ENCODE measurements around the gene CAMK2G.

Gene CAMK2G

DNA sequence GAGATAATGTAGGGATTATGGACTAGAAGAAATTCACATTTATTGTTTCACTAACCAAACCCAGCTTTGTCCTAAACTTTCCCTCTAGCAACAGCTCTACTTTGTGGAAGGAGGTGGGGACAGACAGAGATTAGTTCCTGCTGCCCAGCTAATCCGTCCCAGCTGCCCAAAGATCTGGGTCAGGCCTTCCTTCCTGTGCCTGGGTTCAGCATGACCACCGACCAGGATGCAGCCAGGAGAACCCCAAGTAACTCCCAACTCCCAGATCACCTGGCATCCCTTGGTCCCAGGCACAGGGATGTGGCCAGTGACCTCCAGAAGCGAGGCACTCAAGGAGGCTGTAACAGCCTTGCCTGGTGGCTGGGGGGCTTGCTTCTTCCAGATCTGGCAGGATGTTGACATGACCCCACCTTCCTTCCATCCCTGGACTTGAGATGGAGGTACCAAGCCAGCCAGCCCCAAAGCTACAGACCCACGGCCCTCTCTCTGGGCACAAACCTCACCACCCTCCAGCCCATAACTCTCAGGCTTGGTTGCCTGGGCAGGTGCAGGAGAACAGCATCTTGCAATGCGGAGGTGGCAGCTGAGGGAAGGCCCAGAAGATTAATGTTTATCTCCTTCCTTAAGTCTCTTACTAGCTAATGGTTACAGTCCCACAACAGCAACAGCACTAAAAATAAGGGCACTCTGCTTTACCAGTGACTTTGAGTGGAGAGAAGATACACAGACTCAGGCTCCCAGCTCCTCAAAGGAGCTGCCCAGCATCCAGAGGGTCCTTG, 11.1 kb downstream of the CAMK2G start:
- DNase-seq (ENCODE audit: low spot score), result no peak

DNA sequence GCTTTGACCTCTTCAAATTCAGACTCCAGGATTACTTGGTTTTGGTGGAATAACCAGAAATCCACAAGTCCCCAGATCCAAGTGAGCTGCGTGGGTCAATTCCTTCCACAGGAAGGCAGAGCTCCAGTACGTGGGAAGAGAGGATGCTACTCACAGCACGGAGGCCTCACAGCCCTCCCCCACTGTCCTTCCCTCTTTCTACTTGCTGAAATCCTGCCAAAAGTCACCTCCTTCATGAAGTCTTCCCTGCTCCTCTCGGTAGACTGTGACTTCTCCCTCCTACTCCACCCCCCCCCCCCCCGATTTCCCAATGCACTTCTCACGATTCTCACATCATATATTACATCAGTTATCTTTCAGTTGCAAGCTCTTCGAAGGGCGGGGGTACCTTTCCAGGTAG, 12.3 kb downstream of the CAMK2G start:
- no peak for DNase-seq (ENCODE audit: low spot score)

DNA sequence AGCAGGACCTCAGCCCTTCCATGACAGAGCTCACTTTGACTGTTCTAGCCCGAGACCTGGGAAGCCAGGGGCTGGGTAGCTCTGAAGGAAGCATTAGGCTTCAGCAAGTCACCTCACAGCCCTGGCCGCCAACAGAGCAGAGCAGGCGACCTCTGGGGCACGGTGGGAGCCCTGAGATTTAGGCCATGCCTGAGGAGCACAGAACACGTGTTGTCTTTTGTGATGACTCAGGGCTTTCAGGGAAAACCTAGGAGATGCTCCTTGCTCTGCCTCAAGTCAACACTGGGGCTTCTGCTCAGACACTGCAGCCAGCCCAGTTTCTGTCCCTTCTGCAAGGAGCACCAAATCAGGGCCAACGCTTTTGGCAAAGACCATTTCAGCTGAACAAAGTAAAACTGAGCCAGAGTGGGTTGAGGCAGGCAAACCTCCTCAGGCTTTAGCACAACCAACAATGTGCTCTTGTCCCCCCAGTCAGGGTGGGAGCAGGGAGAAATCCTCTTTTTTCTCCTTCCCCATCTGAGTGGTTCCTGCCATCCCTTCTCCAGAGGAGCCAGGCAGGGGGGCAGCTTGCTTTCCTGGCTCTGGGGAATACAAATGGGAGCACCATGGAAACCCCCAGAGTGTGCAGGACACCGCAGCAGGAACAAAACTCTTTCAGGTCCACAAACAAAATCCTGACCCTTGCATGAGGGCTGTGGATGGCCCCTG, 14.4 kb downstream of the CAMK2G start:
- peak; percentile 71 for DNase-seq (ENCODE audit: low spot score)

DNA sequence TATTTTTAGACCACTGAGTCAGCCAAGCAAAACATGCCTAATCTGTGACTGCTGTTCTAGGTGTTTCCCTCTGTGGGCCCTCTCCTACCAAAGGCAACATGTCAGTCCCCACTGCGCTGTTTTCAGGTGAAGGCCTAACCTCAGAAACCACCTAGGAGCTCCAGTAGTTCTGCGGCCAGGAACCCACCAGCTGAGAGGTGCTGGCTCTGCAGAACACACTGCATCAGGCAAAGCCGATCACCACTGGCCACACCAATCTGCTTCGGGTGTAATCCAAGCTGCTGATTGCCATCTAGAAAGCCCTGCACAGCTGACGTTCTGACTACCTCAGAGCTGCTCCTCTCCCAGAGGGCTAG, 14.9 kb downstream of the CAMK2G start:
- DNase-seq (ENCODE audit: low spot score), result no peak

DNA sequence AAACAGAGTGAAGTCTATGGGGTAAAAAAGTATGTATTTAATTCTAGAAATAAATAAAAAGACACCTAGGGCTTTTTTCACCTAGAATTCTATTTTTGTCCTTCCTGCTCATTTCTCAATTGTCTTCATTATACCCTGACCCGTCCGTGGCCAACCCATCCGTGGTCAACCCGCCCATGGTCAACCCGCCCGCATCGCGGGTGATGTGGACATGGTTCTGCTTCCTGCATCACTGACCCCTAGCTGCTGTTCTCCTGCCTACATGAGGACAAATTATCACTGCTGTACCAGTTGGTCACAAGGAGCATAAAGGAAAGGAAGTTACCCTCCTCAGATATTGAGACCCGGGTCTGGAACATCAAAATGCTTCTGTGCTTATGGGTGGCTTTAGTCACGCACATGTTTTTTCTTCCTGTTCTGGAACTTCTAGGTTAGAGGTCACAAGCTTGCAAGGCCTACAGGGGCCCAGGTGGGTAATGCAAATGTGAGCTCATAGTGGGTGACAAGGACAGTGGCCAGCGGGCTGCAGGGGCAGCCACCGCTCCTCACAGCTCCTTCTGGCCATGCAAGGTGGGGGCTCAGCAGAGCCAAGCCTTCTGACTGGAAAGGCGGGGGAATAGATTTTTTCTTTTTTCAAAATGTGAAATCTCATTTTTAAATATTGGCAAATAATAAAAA, 15.5 kb downstream of the CAMK2G start:
- DNase-seq (ENCODE audit: low spot score), result no peak

DNA sequence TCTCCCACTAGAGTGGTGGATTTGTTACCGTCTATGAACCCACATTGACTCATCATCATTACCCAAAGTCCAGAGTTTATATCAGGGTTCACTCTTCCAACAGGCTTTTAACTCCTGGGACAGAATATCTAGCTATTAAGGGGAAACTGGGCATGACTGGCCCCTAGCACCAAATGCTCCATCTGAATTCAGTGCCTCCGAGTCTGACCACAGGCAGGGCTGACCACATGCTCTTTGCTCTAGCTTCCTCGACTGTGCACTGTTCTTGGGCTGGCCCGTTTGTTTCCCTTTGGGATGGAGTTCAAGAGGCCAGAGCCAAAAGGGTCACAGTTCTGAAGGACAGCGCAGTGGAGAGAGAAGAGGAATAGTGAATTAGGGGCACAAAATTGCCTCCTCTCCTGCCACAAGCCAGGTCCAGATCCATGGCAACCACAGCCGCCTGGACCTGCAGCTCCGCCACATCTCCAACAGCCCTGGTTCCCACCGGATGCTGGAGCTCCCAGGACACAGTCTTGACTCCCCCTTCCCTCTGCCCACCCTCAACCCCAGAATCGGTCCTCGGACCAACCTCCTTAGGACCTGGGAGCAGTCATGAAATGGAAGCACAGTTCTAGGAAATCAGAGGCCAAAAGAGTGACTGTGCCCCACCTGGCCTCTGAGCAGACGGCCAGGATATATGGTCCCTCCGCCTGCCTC, 16.2 kb downstream of the CAMK2G start:
- no peak for DNase-seq (ENCODE audit: low spot score)

DNA sequence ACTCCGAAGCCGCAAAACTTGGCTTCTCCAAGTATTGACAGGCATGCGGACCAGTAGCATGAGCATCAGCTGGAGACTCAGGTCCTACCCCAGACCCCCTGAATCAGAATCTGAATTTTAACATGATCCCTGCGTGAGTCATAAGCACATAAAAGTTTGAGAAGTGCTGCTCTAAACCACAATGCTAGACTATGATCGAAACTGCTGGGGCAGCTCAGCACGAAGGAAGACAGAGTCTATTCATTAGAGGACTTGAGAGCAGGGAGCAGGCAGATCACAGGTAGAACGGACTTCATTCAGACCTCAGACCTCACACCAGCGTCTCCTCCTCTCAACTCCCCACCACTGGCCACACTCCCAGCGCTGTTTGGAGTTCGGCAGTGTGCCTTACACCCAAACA, 16.9 kb downstream of the CAMK2G start:
- DNase-seq (ENCODE audit: low spot score), result no peak

DNA sequence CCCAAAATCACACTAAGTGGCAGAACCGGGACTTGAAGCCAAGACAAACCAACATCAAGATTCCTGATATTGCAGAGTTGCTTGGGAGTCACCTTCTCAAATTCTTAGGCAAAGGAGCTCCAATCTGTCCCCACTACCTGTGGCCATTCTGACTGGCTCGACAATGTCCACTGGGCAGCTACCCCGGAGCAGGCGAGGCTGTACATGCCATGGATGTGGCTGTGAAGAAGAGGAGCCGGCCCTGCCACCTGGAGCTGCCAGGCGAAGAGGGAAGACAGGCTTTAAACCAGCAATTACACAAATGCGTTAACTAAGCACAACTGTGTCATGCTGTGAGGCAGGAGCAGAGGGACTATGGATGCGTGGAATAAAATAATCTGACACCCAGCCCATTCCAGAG, 18.1 kb downstream of the CAMK2G start:
- DNase-seq (ENCODE audit: low spot score), result no peak

DNA sequence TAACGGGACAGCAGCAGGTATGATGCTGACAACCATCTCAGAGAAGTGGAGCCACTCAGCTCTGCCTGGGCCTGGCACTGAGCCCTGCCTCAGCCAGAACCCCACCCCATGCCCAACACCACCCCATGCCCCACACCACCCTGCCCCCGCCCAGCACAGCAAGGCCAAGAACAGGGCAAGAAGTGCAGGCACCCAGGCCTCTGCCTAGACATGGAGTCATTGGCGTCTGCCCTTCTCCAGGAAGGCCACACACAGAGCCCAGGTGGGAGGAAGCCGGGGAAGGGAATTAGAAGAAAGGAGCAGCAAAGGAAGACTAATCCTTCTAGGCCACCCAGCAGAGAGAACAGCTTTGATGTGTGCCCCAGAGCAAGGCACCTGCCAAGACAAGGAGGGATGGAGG, 18.9 kb downstream of the CAMK2G start:
- no peak for DNase-seq (ENCODE audit: low spot score)

DNA sequence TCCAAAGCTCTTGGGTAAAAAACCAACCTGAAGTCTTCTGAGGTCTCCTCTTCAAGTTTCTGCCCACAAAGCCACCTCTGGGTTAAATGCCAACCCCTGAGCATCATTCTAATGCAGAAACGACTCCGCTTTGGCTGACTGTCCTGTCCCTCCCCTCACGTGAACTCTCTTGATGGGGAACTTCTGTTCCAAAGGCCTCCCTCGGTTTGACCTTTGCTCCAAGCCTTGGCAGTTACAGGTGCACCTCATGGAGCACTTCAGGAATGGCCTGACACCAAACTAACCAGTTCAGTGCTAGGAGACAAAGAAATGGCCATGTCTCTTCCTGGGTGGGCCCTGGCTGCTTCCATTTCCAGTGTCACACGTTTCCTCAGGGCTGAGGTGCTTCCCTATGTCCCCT, 20.0 kb downstream of the CAMK2G start:
- no peak for DNase-seq (ENCODE audit: low spot score)

DNA sequence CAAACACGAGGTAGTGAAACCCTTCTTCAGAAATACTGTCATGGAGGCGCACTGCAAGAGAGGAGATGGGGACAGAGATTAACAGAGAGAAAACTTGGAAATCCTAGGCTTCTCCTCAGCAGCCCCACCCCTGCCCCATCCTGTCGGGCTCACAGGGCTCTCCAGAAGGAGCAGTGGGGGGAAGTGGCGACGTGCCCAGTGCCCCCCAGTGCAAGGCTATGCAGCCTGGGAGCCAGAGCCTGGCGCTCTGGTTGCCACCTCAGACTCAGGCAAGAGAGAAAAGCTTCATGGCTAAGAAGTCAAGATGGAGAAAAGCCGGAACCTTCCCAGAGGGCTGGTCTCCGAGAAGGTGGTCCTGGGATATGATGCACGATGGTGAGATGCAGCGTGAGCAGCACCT, 21.2 kb downstream of the CAMK2G start:
- no peak for DNase-seq (ENCODE audit: low spot score)

DNA sequence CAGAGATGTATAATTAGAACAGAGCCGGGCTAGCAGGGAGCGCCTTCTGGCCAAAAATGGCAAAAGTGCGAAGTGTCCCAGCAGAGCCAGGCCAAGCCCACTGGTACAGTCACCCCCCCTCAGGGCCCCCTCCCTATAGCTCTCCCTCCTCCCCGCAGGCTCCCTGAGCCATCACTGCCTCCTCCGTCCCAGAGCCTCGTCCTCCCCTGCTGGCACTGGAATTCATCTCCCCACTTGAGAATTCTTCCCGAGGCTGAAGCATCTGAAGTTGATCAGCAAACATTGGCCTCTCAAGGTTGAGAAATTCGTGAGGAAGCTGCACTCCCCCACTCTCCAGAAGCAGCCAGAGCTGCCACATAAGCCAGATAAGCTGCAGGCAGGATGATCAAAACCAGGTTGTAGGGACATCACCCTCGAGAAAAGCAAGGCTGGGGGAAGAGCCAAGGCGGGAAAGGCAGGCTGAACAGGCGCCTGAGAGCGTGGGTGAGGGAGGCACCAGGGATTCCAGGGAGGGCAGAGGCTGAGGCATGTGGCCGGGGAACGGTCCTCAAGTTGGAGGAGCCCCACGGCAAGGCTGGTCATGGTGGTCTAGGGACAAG, 23.4 kb downstream of the CAMK2G start:
- no peak for DNase-seq (ENCODE audit: low spot score)

DNA sequence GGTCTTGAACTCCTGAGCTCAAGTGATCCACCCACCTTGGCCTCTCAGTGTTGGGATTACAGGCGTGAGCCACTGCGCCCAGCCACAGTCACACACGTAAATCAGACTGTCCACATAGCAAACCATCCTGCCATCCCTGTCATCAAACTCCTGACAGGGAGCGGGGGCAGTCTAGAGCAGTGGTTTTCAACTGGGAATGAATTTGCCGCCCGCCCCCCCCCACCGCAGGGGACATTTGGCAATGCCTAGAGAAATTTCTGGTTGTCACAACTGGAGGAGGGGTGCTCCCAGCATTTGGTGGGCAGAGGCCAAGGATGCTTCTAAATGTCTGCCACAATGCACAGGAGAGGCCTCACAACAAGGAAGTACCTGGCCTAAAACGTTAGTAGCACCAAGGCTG, 24.1 kb downstream of the CAMK2G start:
- no peak for DNase-seq (ENCODE audit: low spot score)

DNA sequence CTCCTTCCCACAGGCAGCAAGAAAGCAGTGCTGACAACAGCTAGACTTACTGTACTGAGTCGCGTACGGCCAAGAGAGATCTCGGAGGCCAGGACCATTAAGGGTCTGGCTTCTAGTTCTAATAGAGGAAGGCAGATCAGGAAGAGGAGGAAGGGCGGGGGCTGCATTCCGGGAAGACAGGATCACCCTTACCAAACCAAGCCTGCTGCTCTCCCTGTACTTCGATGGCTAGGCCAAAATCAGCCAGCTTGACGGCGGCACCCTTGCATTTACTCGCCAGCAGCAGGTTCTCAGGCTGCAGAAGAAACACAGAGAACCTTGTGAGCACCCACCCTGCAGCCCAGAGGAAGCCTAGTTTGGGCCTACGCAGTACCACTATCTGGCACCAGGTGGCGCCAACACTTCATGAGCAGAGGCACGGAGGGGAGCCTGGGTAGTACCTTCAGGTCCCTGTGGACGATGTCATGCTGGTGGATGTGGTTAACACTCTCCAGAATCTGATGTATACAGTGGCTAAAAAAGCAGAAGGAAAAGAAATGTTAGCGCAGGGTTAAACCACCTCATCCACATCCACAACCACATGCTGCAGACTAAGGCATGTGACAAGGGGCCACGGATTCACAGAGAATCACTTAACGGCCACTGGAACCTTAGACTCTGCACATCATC, 25.4 kb downstream of the CAMK2G start:
- DNase-seq (ENCODE audit: low spot score), result peak; percentile 63

DNA sequence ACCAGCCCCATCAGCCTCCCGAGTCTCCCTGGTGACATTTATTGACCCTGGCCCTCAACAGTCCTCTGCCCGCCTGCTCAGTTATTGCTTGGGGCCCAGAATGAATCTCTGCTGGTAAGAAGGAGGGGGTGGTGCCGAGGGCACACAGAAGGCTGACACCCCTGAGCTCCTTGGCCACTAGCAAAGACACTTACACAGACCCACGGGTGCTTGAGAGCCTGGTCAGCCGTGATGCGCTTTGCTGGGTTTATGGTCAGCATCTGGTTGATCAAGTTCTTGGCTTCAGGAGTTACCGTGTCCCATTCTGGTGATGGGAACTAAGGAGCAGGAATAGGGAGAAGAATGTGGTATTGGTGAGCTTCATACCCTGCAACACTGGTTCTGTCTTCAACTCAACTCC, 27.3 kb downstream of the CAMK2G start:
- no peak for DNase-seq (ENCODE audit: low spot score)

DNA sequence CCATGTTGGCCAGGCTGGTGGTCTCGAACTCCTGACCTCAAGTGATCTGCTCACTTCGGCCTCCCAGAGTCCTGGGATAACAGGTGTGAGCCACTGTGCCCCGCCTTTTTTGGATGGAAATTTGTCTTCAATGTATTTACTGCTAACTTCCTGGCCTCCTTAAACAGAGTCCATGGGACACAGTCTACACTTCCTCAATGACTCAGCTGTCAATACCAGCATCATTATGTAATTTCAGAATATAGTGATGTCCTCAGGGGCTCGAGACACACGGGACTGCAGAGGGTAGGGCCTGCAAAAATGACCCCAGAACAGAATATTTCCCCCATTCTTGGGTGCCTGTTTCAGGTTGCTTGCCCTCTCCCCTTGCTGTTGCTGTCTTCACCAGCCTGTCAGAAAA, 31.1 kb downstream of the CAMK2G start:
- no peak for DNase-seq (ENCODE audit: low spot score)

DNA sequence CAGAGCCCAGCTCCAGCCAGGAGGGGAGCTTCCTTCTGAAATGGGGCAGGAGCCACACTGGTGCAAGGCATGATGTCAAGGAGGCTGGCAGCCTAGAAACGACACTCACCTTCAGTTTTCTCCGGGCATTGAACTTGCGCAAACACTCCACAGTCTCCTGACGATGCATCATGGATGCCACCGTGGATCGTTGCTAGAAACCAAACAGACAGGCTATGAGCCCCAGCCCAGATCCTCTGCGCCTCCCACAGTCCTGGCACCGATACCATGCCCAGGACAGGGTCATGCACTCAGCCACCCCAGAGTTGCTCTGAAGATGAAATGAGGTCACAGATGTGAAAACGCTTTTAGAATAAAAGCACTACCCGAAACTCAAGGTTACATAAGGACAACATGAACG, 32.0 kb downstream of the CAMK2G start:
- DNase-seq (ENCODE audit: low spot score), result no peak

DNA sequence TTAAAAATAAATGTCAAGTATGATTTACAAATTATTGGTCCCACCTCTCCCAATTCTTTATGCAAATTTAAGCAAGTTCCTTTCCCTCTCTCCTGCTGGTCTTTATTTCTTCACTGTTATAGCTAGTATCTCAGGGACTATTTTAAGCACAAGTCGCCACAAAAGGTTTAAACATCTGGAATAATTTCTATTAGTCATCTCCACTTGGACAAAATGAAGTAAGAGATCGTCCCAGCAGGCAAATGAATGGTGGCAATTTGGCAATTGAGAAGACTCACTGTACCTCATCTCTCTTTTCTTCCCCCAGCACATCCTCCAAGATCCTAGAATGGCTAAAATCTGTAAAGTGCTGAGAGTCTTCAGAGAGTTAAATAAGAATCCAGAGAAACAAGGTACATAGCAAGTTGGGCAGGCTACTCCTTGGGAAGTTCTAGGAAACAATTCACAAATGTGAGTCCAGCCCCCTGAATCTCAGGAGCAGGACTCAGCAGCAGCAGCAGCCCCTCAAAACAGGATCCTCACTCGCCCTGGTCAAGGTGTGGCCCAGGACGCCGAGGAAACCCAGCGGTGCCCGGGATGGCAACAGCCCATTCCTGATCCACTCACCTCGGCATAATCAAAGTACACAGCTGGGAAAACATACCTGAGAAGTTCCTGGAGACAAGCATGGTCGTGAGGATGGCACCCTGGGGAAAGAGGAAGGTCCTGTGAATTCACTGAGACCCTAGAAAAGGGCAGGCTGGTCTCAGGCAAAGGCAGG, 32.6 kb downstream of the CAMK2G start:
- DNase-seq (ENCODE audit: low spot score), result no peak

DNA sequence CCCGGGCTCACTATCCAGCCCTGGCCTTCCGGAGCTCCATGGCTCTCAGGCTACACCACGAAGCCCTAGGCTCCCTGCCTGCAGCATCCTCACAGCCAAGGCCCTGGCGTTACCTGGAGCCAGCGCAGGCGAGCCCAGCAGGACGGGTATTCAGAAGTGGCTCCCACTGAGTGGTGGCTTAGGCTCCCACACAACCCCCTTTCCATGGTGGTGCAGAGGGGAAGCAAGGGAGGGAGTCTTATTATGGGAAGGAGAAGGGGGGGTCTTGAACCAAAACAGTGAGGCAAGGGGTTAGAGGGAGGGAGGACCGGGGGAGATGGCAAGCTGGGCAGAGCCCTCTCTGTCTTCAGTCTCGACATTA, 33.3 kb downstream of the CAMK2G start:
- DNase-seq (ENCODE audit: low spot score), result no peak

DNA sequence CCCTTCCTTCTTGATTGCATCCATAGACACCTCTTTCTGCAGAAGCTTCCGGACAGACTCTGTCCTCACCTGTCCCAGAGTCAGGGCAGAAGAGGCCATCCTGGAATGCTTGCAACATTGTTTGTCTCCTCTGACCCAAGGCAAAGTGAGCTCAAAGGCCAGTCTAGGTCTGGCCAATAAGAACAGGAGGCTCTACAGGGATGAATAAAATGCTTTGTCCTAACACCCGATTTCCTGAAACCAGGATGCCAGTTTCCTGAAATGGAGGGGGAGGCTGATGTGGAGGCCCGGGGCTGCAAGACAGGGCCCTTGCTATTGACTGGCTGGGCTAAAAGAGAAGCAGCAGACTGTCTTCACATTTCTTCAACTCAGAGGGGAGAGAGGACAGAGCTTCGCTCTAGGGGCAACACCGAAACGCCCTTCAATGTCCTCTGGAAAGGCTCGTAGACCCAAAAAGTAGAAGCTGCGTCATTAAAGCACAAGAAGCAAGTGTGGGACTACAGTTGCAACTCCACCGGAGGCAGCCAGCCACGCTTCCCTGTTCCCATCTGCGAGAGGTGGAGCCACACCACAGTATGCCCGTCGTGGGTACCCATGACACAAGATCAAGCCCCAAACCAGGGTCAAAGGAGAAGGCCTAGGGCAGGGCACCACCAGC, 33.8 kb downstream of the CAMK2G start:
- DNase-seq (ENCODE audit: low spot score), result no peak

DNA sequence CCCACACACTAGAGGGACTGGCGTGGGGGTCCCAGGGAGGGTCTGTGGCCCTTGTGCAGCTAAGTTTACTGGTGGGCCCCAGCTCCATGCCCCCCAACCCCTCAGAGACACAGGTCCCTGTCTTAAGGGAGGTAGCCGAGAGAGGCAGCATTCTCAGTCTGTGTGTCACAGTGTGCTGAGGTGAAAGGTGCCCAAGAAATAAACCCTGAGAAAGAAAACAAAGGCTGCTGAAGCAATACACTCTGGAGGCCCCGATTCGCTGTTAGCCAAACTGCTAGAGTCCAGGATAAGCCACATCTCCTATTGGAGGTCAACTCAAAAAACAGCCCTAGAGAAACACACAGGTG, 34.3 kb downstream of the CAMK2G start:
- DNase-seq (ENCODE audit: low spot score), result no peak
